ENCODE results near the gene HSPA9.

DNA sequence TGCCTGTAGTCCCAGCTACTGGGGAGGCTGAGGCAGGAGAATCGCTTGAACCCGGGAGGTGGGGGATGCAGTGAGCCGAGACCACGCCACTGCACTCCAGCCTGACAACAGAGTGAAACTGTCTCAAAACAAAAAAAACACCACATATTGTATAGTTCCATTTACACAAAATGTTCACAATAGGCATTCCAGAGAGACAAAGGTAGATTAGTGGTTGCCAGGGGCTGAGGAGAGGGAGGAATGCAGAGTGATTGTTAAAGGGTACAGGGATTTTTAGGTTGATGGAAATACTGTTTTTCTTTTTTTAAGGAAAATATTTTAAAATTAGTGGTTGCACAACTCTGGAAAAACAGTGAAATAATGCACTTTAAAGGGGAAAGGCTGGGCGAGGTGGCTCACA lies 51.8 kb downstream of the HSPA9 start:
- TF ChIP-seq ZNF121 (tag by site-specific recombination; IDR thresholded peaks at IDR 0.05) (no peak), FEZF1 (tag by site-specific recombination; IDR thresholded peaks at IDR 0.05) (no peak), ZNF768 (tag by site-specific recombination; IDR thresholded peaks at IDR 0.05) (no peak), ZNF354C (tag by site-specific recombination; IDR thresholded peaks at IDR 0.05; ENCODE audit: borderline replicate concordance, low read depth) (no peak)
- TF ChIP-seq, protein P1, sequence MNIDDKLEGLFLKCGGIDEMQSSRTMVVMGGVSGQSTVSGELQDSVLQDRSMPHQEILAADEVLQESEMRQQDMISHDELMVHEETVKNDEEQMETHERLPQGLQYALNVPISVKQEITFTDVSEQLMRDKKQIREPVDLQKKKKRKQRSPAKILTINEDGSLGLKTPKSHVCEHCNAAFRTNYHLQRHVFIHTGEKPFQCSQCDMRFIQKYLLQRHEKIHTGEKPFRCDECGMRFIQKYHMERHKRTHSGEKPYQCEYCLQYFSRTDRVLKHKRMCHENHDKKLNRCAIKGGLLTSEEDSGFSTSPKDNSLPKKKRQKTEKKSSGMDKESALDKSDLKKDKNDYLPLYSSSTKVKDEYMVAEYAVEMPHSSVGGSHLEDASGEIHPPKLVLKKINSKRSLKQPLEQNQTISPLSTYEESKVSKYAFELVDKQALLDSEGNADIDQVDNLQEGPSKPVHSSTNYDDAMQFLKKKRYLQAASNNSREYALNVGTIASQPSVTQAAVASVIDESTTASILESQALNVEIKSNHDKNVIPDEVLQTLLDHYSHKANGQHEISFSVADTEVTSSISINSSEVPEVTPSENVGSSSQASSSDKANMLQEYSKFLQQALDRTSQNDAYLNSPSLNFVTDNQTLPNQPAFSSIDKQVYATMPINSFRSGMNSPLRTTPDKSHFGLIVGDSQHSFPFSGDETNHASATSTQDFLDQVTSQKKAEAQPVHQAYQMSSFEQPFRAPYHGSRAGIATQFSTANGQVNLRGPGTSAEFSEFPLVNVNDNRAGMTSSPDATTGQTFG (tag by site-specific recombination; IDR thresholded peaks at IDR 0.05; ENCODE audit: borderline replicate concordance): no peak
- TF ChIP-seq, protein P2, sequence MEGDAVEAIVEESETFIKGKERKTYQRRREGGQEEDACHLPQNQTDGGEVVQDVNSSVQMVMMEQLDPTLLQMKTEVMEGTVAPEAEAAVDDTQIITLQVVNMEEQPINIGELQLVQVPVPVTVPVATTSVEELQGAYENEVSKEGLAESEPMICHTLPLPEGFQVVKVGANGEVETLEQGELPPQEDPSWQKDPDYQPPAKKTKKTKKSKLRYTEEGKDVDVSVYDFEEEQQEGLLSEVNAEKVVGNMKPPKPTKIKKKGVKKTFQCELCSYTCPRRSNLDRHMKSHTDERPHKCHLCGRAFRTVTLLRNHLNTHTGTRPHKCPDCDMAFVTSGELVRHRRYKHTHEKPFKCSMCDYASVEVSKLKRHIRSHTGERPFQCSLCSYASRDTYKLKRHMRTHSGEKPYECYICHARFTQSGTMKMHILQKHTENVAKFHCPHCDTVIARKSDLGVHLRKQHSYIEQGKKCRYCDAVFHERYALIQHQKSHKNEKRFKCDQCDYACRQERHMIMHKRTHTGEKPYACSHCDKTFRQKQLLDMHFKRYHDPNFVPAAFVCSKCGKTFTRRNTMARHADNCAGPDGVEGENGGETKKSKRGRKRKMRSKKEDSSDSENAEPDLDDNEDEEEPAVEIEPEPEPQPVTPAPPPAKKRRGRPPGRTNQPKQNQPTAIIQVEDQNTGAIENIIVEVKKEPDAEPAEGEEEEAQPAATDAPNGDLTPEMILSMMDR (tag by site-specific recombination; IDR thresholded peaks at IDR 0.05): no peak

Data from HEK293 (cell line).